ENCODE measurements around the gene CASQ2. TPM values are rescaled to one million over a fixed set of nuclear protein-coding genes. Genes with fewer than 3 reads are reported as not detected.

The CASQ2 gene
- total and polyA plus RNA-seq, 2 donors (not counting 3 experiments of a cell fraction or from before 2014, with no cell fraction given) = not detected

GRCh38 chr1:115732316-115732715 lies 36.2 kb downstream of the CASQ2 start:
- H3K4me2 ChIP-seq (ENCODE audit: insufficient read depth, low read length) = no peak overlapping the region
- no peak overlapping the region for H2AFZ ChIP-seq (ENCODE audit: low read depth, low read length)
- intact Hi-C loops (cut with micrococcal nuclease) = no loop called here
- no peaks in the 10 kb centered on the region for H3K9me3 ChIP-seq (replicated peaks; ENCODE audit: control insufficient read depth, insufficient read depth, low read length)
- H3K27ac ChIP-seq (ENCODE audit: insufficient read depth, low read depth, low read length) = no peak overlapping the region
- no peaks in the 10 kb centered on the region for H3K27me3 ChIP-seq (ENCODE audit: control insufficient read depth in 2 of 2, insufficient read depth in 2 of 2, low read length in 2 of 2)
- H4K20me1 ChIP-seq (replicated peaks; ENCODE audit: control insufficient read depth, extremely low read depth, insufficient read depth, low read length) = no peaks in the 10 kb centered on the region
- H3K36me3 ChIP-seq (ENCODE audit: control insufficient read depth in 2 of 2, extremely low read depth in 1 of 2, insufficient read depth in 2 of 2, low read length in 2 of 2) = no peaks in the 10 kb centered on the region
- BruUV-seq (replicated peaks) = no TSS peak
- H3K79me2 ChIP-seq (ENCODE audit: control insufficient read depth, insufficient read depth, low read length) = no peaks in the 10 kb centered on the region
- no peak for DNase-seq (ENCODE audit: low read depth, low spot score)
- no peak for FAIRE-seq
- no peaks in the 10 kb centered on the region for H3K4me1 ChIP-seq (ENCODE audit: control insufficient read depth, extremely low read depth, insufficient read depth, low read length)
- TF ChIP-seq EZH2 (IDR thresholded peaks at IDR 0.05; ENCODE audit: borderline replicate concordance, low read depth, low read length, severe bottlenecking) = no peak
- TF ChIP-seq FOS (IDR thresholded peaks at IDR 0.05; ENCODE audit: borderline replicate concordance, insufficient read depth, low read length) = no peak
- no peak for TF ChIP-seq POLR2A (IDR thresholded peaks at IDR 0.05; ENCODE audit: low read depth, low read length)
- no peak for TF ChIP-seq MYC (IDR thresholded peaks at IDR 0.05; ENCODE audit: low read depth, low read length)
- no peak for TF ChIP-seq POLR2AphosphoS5 (IDR thresholded peaks at IDR 0.05; ENCODE audit: insufficient read depth, low read depth, low read length)
- TF ChIP-seq JUN (IDR thresholded peaks at IDR 0.05; ENCODE audit: borderline replicate concordance, insufficient read depth, insufficient read length, low read depth) = no peak
- no peak for TF ChIP-seq GATA2 (IDR thresholded peaks at IDR 0.05; ENCODE audit: insufficient read depth, insufficient read length, low read depth, low read length)
- TF ChIP-seq CTCF (IDR thresholded peaks at IDR 0.05; ENCODE audit: extremely low read depth in 1 of 2, insufficient read depth in 1 of 2, low read depth in 1 of 2, low read length in 2 of 2) = no peak
- no peak for TF ChIP-seq MAX (IDR thresholded peaks at IDR 0.05; ENCODE audit: insufficient read depth, insufficient read length)
- dilution Hi-C loops (cut with MboI; ENCODE audit: extremely low pct_ligation_motif_present, low sequenced_read_pairs) = no loop called here
- ChIA-PET POLR2A (no interaction called here), CTCF (no interaction called here)
- no peaks in the 10 kb centered on the region for H3K9me1 ChIP-seq (replicated peaks; ENCODE audit: control insufficient read depth, extremely low read depth, insufficient read depth, low read length)
- H3K4me3 ChIP-seq (replicated peaks in 1 of 3; ENCODE audit: insufficient read depth in 1 of 3, low read depth in 1 of 3, low read length in 3 of 3) = no peak overlapping the region
- H3K9ac ChIP-seq (replicated peaks; ENCODE audit: extremely low read depth, insufficient read depth, low read length) = no peak overlapping the region

Measured in endothelial cell of umbilical vein (primary cell).